WTC11 (cell line): ENCODE measurements around the gene LMF1. TPM values are rescaled to one million over a fixed set of nuclear protein-coding genes. Genes with fewer than 3 reads are reported as not detected.

ENCODE experiments used
- ATAC-seq: fragments of 200-7000 bp; cut with Tn5 transposase; 2 replicates; pipeline ENCODE4 v1.10.0; 2021; ENCODE audit warnings: mild to moderate bottlenecking, moderate library complexity
- CTCF ChIA-PET: fragments of 300-600 bp; sonication (Branson Sonifier 250); formaldehyde crosslinking; loops from one replicate; lab custom pipeline; 2021; ENCODE audit warnings: antibody characterized with exemption; lab: Charles Lee
- POLR2A ChIA-PET: fragments of 350-600 bp; sonication (Branson Sonifier 250); formaldehyde crosslinking; loops from one replicate; lab custom pipeline; 2021; ENCODE audit warnings: antibody characterized with exemption; lab: Charles Lee
- DNase-seq: peaks from one replicate; pipeline ENCODE4 v3.0.0; 2021; ENCODE audit warnings: low spot score
- H3K27ac Mint-ChIP-seq: 2 replicates; pipeline ENCODE4 v1.8.0; 2021; ENCODE audit warnings: mixed read lengths
- H3K27me3 Mint-ChIP-seq: 2 replicates; pipeline ENCODE4 v1.8.0; 2021; ENCODE audit warnings: low read depth, mild to moderate bottlenecking, moderate library complexity, mixed read lengths
- H3K36me3 Mint-ChIP-seq: 2 replicates; pipeline ENCODE4 v1.8.0; 2021; ENCODE audit warnings: mixed read lengths
- H3K4me1 Mint-ChIP-seq: 2 replicates; pipeline ENCODE4 v1.8.0; 2022; ENCODE audit warnings: mixed read lengths
- H3K4me3 Mint-ChIP-seq: 2 replicates; pipeline ENCODE4 v1.8.0; 2021; ENCODE audit warnings: mild to moderate bottlenecking, moderate library complexity, mixed read lengths
- H3K9me3 Mint-ChIP-seq: 2 replicates; pipeline ENCODE4 v1.8.0; 2021; ENCODE audit warnings: mixed read lengths
- CTCF ChIP-seq: fragments of 200-600 bp; IDR thresholded peaks from 2 replicates; pipeline ENCODE4 v1.8.0; 2022; ENCODE audit warnings: antibody characterized with exemption
- FOXP1 ChIP-seq: sonication (generic); formaldehyde crosslinking; IDR thresholded peaks from 2 replicates; pipeline ENCODE4 v1.8.0; 2022; ENCODE audit warnings: missing genetic modification reagents, mild to moderate bottlenecking, moderate library complexity, borderline replicate concordance
- GABPB1 ChIP-seq: sonication (generic); formaldehyde crosslinking; IDR thresholded peaks from 2 replicates; pipeline ENCODE4 v1.8.1; 2023; ENCODE audit warnings: mild to moderate bottlenecking, missing genetic modification reagents
- HMGXB4 ChIP-seq: sonication (generic); formaldehyde crosslinking; IDR thresholded peaks from 2 replicates; pipeline ENCODE4 v1.8.1; 2023; ENCODE audit warnings: mild to moderate bottlenecking, moderate library complexity, missing genetic modification reagents
- IRF2 ChIP-seq: sonication (generic); formaldehyde crosslinking; IDR thresholded peaks from 2 replicates; pipeline ENCODE4 v1.8.0; 2022; ENCODE audit warnings: low read depth, missing genetic modification reagents, borderline replicate concordance
- NR3C1 ChIP-seq: sonication (generic); formaldehyde crosslinking; conservative IDR thresholded peaks from 2 replicates; pipeline ENCODE4 v1.8.1; 2023; ENCODE audit warnings: low read depth, mild to moderate bottlenecking, missing genetic modification reagents
- PREB ChIP-seq: sonication (generic); formaldehyde crosslinking; IDR thresholded peaks from 2 replicates; pipeline ENCODE4 v1.8.1; 2022; ENCODE audit warnings: mild to moderate bottlenecking, missing genetic modification reagents, moderate library complexity, borderline replicate concordance
- PRRX2 ChIP-seq: fragments of 250-450 bp; sonication (Bioruptor Pico); IDR thresholded peaks from 2 replicates; pipeline ENCODE4 v1.8.0; 2021; ENCODE audit warnings: mild to moderate bottlenecking
- TEAD4 ChIP-seq: sonication (generic); formaldehyde crosslinking; IDR thresholded peaks from 2 replicates; pipeline ENCODE4 v1.8.0; 2022; ENCODE audit warnings: mild to moderate bottlenecking, missing genetic modification reagents
- ZNF121 ChIP-seq: sonication (generic); formaldehyde crosslinking; IDR thresholded peaks from 2 replicates; pipeline ENCODE4 v1.8.0; 2023; ENCODE audit warnings: missing genetic modification reagents
- ZNF138 ChIP-seq: sonication (generic); formaldehyde crosslinking; conservative IDR thresholded peaks from 2 replicates; pipeline ENCODE4 v1.8.1; 2022; ENCODE audit warnings: mild to moderate bottlenecking, moderate library complexity, missing genetic modification reagents
- ZNF425 ChIP-seq: fragments of 250-450 bp; sonication (Bioruptor Pico); conservative IDR thresholded peaks from 2 replicates; pipeline ENCODE4 v1.9.0; 2021; ENCODE audit warnings: mild to moderate bottlenecking
- ZNF532 ChIP-seq: fragments of 250-450 bp; sonication (Bioruptor Pico); IDR thresholded peaks from 2 replicates; pipeline ENCODE4 v1.9.0; 2021; ENCODE audit warnings: mild to moderate bottlenecking, borderline replicate concordance
- ZNF671 ChIP-seq: fragments of 250-450 bp; sonication (Bioruptor Pico); IDR thresholded peaks from 2 replicates; pipeline ENCODE4 v1.8.0; 2021; ENCODE audit warnings: mild to moderate bottlenecking
- total RNA-seq: library from RNA; stranded (reverse); gene quantifications from 3 replicates; pipeline ENCODE4 v1.2.3, GENCODE V29; 2021
- TF ChIP-seq, protein P1 (sequence below): fragments of 250-450 bp; sonication (Bioruptor Pico); IDR thresholded peaks from 2 replicates; pipeline ENCODE4 v2.1.2; 2022; ENCODE audit warnings: mild to moderate bottlenecking, moderate library complexity
- TF ChIP-seq, protein P2 (sequence below): sonication (generic); formaldehyde crosslinking; IDR thresholded peaks from 2 replicates; pipeline ENCODE4 v1.8.0; 2022; ENCODE audit warnings: mild to moderate bottlenecking, missing genetic modification reagents
- TF ChIP-seq, protein P3 (sequence below): fragments of 250-450 bp; sonication (Bioruptor Pico); IDR thresholded peaks from 2 replicates; pipeline ENCODE4 v1.8.0; 2021; ENCODE audit warnings: mild to moderate bottlenecking
- TF ChIP-seq, protein P4 (sequence below): sonication (generic); formaldehyde crosslinking; IDR thresholded peaks from 2 replicates; pipeline ENCODE4 v1.8.1; 2023; ENCODE audit warnings: mild to moderate bottlenecking, missing genetic modification reagents, moderate library complexity

The LMF1 gene
- total RNA-seq, 1 experiment from 2014 or later = 10.5 TPM

GRCh38 chr16:1007284-1007850 lies 36.6 kb upstream of the LMF1 start:
- DNase-seq = no peak
- TF ChIP-seq CTCF (no peak), PREB (CRISPR knock-in tag) (no peak), NR3C1 (CRISPR knock-in tag) (no peak), TEAD4 (no peak), ZNF138 (CRISPR knock-in tag) (no peak), FOXP1 (no peak), GABPB1 (CRISPR knock-in tag) (no peak), ZNF121 (CRISPR knock-in tag) (no peak), PRRX2 (CRISPR knock-in tag) (no peak), HMGXB4 (CRISPR knock-in tag) (no peak), IRF2 (CRISPR knock-in tag) (no peak)
- TF ChIP-seq, protein P1, sequence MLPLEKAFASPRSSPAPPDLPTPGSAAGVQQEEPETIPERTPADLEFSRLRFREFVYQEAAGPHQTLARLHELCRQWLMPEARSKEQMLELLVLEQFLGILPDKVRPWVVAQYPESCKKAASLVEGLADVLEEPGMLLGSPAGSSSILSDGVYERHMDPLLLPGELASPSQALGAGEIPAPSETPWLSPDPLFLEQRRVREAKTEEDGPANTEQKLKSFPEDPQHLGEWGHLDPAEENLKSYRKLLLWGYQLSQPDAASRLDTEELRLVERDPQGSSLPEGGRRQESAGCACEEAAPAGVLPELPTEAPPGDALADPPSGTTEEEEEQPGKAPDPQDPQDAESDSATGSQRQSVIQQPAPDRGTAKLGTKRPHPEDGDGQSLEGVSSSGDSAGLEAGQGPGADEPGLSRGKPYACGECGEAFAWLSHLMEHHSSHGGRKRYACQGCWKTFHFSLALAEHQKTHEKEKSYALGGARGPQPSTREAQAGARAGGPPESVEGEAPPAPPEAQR (CRISPR knock-in tag) = no peak
- TF ChIP-seq, protein P2, sequence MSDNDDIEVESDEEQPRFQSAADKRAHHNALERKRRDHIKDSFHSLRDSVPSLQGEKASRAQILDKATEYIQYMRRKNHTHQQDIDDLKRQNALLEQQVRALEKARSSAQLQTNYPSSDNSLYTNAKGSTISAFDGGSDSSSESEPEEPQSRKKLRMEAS = no peak
- TF ChIP-seq, all 79 proteins: peak for 0
- ChIA-PET CTCF (interaction anchor here (1.3 to 2.0 kb wide), 2 partner anchors 48 to 50 kb away, joined by 5 to 8 read pairs; no protein-coding TSS in a partner anchor), POLR2A (no interaction called here)
- H3K36me3 Mint-ChIP-seq = no peaks in the 10 kb centered on the region
- no peaks in the 10 kb centered on the region for H3K9me3 Mint-ChIP-seq
- no peak overlapping the region for H3K4me3 Mint-ChIP-seq
- no peak overlapping the region for H3K27ac Mint-ChIP-seq
- H3K27me3 Mint-ChIP-seq = no peaks in the 10 kb centered on the region
- no peak for ATAC-seq
- H3K4me1 Mint-ChIP-seq = no peaks in the 10 kb centered on the region

GRCh38 chr16:1006781-1007180 lies 36.0 kb upstream of the LMF1 start:
- ATAC-seq = no peak
- TF ChIP-seq FOXP1 = no peak
- TF ChIP-seq, protein P3, sequence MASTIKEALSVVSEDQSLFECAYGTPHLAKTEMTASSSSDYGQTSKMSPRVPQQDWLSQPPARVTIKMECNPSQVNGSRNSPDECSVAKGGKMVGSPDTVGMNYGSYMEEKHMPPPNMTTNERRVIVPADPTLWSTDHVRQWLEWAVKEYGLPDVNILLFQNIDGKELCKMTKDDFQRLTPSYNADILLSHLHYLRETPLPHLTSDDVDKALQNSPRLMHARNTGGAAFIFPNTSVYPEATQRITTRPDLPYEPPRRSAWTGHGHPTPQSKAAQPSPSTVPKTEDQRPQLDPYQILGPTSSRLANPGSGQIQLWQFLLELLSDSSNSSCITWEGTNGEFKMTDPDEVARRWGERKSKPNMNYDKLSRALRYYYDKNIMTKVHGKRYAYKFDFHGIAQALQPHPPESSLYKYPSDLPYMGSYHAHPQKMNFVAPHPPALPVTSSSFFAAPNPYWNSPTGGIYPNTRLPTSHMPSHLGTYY (CRISPR knock-in tag) = no peak
- TF ChIP-seq, protein P4, sequence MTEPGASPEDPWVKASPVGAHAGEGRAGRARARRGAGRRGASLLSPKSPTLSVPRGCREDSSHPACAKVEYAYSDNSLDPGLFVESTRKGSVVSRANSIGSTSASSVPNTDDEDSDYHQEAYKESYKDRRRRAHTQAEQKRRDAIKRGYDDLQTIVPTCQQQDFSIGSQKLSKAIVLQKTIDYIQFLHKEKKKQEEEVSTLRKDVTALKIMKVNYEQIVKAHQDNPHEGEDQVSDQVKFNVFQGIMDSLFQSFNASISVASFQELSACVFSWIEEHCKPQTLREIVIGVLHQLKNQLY (CRISPR knock-in tag) = no peak
- TF ChIP-seq ZNF425 (CRISPR knock-in tag) = no peak
- TF ChIP-seq ZNF532 (CRISPR knock-in tag) = no peak
- no peak for TF ChIP-seq ZNF671 (CRISPR knock-in tag)
- Mint-ChIP-seq H3K27ac (no peak overlapping the region), H3K4me3 (no peak overlapping the region), H3K4me1 (no peaks in the 10 kb centered on the region), H3K9me3 (no peaks in the 10 kb centered on the region), H3K36me3 (no peaks in the 10 kb centered on the region), H3K27me3 (no peaks in the 10 kb centered on the region)
- ChIA-PET POLR2A (no interaction called here), CTCF (interaction anchor here (1.3 to 2.0 kb wide), 2 partner anchors 49 to 50 kb away, joined by 5 to 8 read pairs; no protein-coding TSS in a partner anchor)
- DNase-seq = no peak
